K562 (cell line): ENCODE results near the gene WBP1.

Experiments
- BMI1 ChIP-seq: fragments of 150-350 bp; IDR thresholded peaks from 2 replicates; pipeline ENCODE4 v1.6.1; 2014; ENCODE audit warnings: low read length
- CBX3 ChIP-seq, 2 experiments: IDR thresholded peaks; 1 replicate in 1 of 2; 2 replicates in 1 of 2; pipeline ENCODE4 v1.6.1; 2012; ENCODE audit warnings: inconsistent platforms in 2 of 2, low read length in 2 of 2, borderline replicate concordance in 1 of 2, control low read depth in 1 of 2
- CTBP1 ChIP-seq: fragments of 450-650 bp; IDR thresholded peaks from 2 replicates; pipeline ENCODE4 v1.6.1; 2016; ENCODE audit warnings: borderline replicate concordance
- EZH2 ChIP-seq: IDR thresholded peaks from 2 replicates; pipeline ENCODE4 v1.6.1; 2012; ENCODE audit warnings: low read depth, mild to moderate bottlenecking, inconsistent platforms, low read length, borderline replicate concordance
- NFXL1 ChIP-seq: fragments of 450-650 bp; formaldehyde crosslinking; IDR thresholded peaks from 2 replicates; pipeline ENCODE4 v1.4.0; 2021; ENCODE audit warnings: mild to moderate bottlenecking
- NR2F6 ChIP-seq: fragments of 450-650 bp; formaldehyde crosslinking; IDR thresholded peaks from 2 replicates; pipeline ENCODE4 v1.4.0; 2020; ENCODE audit warnings: mild to moderate bottlenecking
- RAD21 ChIP-seq, 2 experiments: fragments of 250-450 bp in 1 of 2; fragments of 450-650 bp in 1 of 2; sonication (Bioruptor Pico) in 1 of 2; formaldehyde crosslinking in 1 of 2; IDR thresholded peaks in 1 of 2; conservative IDR thresholded peaks in 1 of 2; 2 replicates each; pipeline versions ENCODE4 v1.4.0 to v1.8.0; 2020 to 2022; ENCODE audit warnings: mild to moderate bottlenecking in 2 of 2, moderate library complexity in 1 of 2
- ZFX ChIP-seq: sonication (generic); formaldehyde crosslinking; IDR thresholded peaks from 2 replicates; pipeline ENCODE4 v1.8.0; 2022; ENCODE audit warnings: mild to moderate bottlenecking, missing genetic modification reagents, moderate library complexity
- ZNF263 ChIP-seq: sonication (generic); formaldehyde crosslinking; IDR thresholded peaks from 2 replicates; pipeline ENCODE4 v1.8.0; 2022; ENCODE audit warnings: mild to moderate bottlenecking, missing genetic modification reagents, borderline replicate concordance
- ZZZ3 ChIP-seq: fragments of 450-650 bp; IDR thresholded peaks from 2 replicates; pipeline ENCODE4 v1.6.1; 2016; ENCODE audit warnings: antibody characterized with exemption, mild to moderate bottlenecking, moderate library complexity
- TF ChIP-seq, protein P1 (sequence below): sonication (generic); formaldehyde crosslinking; IDR thresholded peaks from 2 replicates; pipeline ENCODE4 v1.5.0; 2020; ENCODE audit warnings: missing genetic modification reagents
- TF ChIP-seq, protein P2 (sequence below), 3 experiments: IDR thresholded peaks in 2 of 3; conservative IDR thresholded peaks in 1 of 3; 2 replicates each; pipeline ENCODE4 v1.5.1; 2011 to 2012; ENCODE audit warnings: low read length in 3 of 3, mild to moderate bottlenecking in 3 of 3, control low read depth in 2 of 3, improper control_type of control experiment in 1 of 3, inconsistent platforms in 1 of 3, low read depth in 1 of 3, mixed read lengths in 1 of 3, moderate library complexity in 1 of 3; ENCODE audit not compliant: insufficient read depth in 2 of 3
- TF ChIP-seq, protein P3 (sequence below): fragments of 450-650 bp; formaldehyde crosslinking; IDR thresholded peaks from 2 replicates; pipeline ENCODE4 v1.4.0; 2020; ENCODE audit warnings: mild to moderate bottlenecking, mixed read lengths
- TF ChIP-seq, protein P4 (sequence below), 2 experiments: fragments of 200-800 bp in 1 of 2; sonication (Bioruptor generic) in 1 of 2; sonication (generic) in 1 of 2; formaldehyde crosslinking in 1 of 2; IDR thresholded peaks in 1 of 2; conservative IDR thresholded peaks in 1 of 2; 2 replicates each; pipeline versions ENCODE4 v1.5.0 to v1.6.1; 2016 to 2020; ENCODE audit warnings: missing compliant biosample characterization in 1 of 2, missing genetic modification characterization in 1 of 2, missing genetic modification reagents in 1 of 2

DNA sequence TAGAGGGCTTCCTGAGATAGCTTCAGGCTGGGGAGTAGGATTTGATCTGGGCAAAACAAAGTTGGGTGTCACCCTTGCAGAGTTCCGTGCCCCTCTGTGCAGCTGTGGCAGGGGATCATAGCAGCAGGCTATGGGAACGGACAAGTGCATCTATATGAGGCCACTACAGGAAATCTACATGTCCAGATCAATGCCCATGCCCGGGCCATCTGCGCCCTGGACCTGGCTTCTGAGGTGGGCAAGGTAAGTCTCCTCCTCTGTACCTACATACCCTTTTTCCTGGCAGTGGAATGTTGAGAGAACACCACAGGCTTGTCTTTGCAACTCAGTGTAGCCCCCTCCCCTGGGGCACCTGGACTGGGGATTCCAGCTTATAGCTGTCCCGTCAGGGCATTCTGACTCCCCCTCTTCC lies 33.2 kb upstream of the WBP1 start:
- TF ChIP-seq, protein P1, sequence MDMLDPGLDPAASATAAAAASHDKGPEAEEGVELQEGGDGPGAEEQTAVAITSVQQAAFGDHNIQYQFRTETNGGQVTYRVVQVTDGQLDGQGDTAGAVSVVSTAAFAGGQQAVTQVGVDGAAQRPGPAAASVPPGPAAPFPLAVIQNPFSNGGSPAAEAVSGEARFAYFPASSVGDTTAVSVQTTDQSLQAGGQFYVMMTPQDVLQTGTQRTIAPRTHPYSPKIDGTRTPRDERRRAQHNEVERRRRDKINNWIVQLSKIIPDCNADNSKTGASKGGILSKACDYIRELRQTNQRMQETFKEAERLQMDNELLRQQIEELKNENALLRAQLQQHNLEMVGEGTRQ (CRISPR knock-in tag), result no peak
- TF ChIP-seq NFXL1 (CRISPR knock-in tag), result no peak
- TF ChIP-seq RAD21 (CRISPR knock-in tag; conservative IDR thresholded peaks at IDR 0.05 in 1 of 2, IDR thresholded peaks at IDR 0.05 in 1 of 2), result no peak
- TF ChIP-seq NR2F6 (CRISPR knock-in tag), result no peak
- no peak for TF ChIP-seq CBX3 (IDR thresholded peaks at IDR 0.05; ENCODE audit: borderline replicate concordance in 1 of 2, low read length in 2 of 2)
- TF ChIP-seq ZZZ3, result no peak
- TF ChIP-seq CTBP1, result no peak
- TF ChIP-seq, protein P2, sequence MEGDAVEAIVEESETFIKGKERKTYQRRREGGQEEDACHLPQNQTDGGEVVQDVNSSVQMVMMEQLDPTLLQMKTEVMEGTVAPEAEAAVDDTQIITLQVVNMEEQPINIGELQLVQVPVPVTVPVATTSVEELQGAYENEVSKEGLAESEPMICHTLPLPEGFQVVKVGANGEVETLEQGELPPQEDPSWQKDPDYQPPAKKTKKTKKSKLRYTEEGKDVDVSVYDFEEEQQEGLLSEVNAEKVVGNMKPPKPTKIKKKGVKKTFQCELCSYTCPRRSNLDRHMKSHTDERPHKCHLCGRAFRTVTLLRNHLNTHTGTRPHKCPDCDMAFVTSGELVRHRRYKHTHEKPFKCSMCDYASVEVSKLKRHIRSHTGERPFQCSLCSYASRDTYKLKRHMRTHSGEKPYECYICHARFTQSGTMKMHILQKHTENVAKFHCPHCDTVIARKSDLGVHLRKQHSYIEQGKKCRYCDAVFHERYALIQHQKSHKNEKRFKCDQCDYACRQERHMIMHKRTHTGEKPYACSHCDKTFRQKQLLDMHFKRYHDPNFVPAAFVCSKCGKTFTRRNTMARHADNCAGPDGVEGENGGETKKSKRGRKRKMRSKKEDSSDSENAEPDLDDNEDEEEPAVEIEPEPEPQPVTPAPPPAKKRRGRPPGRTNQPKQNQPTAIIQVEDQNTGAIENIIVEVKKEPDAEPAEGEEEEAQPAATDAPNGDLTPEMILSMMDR (IDR thresholded peaks at IDR 0.05 in 2 of 3, conservative IDR thresholded peaks at IDR 0.05 in 1 of 3; ENCODE audit: insufficient read depth in 2 of 3, low read depth in 1 of 3, low read length in 3 of 3), result no peak
- no peak for TF ChIP-seq BMI1
- no peak for TF ChIP-seq ZNF263 (CRISPR knock-in tag)
- no peak for TF ChIP-seq ZFX (CRISPR knock-in tag)
- TF ChIP-seq EZH2, result no peak
- TF ChIP-seq, protein P3, sequence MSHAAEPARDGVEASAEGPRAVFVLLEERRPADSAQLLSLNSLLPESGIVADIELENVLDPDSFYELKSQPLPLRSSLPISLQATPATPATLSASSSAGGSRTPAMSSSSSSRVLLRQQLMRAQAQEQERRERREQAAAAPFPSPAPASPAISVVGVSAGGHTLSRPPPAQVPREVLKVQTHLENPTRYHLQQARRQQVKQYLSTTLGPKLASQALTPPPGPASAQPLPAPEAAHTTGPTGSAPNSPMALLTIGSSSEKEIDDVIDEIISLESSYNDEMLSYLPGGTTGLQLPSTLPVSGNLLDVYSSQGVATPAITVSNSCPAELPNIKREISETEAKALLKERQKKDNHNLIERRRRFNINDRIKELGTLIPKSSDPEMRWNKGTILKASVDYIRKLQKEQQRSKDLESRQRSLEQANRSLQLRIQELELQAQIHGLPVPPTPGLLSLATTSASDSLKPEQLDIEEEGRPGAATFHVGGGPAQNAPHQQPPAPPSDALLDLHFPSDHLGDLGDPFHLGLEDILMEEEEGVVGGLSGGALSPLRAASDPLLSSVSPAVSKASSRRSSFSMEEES (CRISPR knock-in tag), result no peak
- TF ChIP-seq, protein P4, sequence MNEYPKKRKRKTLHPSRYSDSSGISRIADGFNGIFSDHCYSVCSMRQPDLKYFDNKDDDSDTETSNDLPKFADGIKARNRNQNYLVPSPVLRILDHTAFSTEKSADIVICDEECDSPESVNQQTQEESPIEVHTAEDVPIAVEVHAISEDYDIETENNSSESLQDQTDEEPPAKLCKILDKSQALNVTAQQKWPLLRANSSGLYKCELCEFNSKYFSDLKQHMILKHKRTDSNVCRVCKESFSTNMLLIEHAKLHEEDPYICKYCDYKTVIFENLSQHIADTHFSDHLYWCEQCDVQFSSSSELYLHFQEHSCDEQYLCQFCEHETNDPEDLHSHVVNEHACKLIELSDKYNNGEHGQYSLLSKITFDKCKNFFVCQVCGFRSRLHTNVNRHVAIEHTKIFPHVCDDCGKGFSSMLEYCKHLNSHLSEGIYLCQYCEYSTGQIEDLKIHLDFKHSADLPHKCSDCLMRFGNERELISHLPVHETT (CRISPR knock-in tag; conservative IDR thresholded peaks at IDR 0.05 in 1 of 2, IDR thresholded peaks at IDR 0.05 in 1 of 2), result no peak
